HG03060 (cell line): ENCODE data around the gene TMC5.
"Not testable (repeated sequence)": the region's sequence is repeated elsewhere in the genome, so short reads cannot be mapped to it uniquely, and the experiment has no call there.

Experiments used
- ATAC-seq: cut with Tn5 transposase; IDR thresholded peaks from one replicate; pipeline ENCODE4 v1.9.1; 2021; ENCODE audit warnings: low read depth, moderate number of reproducible peaks; ENCODE audit not compliant: unreplicated experiment

The TMC5 gene

GRCh38 chr16:19417640-19418039 is at the start of gene TMC5:
TSS of gene TMC5 (plus strand) at chr16:19417883. CDS start at chr16:19440039, 22,156 bp downstream.
- no peak for ATAC-seq

GRCh38 chr16:19372541-19372940 is 45.1 kb upstream of the TMC5 start:
- ATAC-seq = not testable (repeated sequence)

- ATAC-seq = no peak
Measured at GRCh38 chr16:19374402-19374801, 43.3 kb upstream of the TMC5 start.

GRCh38 chr16:19375561-19376158 is 42.0 kb upstream of the TMC5 start:
- ATAC-seq = no peak

GRCh38 chr16:19377864-19378263 is 39.8 kb upstream of the TMC5 start:
- no peak for ATAC-seq

GRCh38 chr16:19378511-19378910 is 39.2 kb upstream of the TMC5 start:
- no peak for ATAC-seq

- ATAC-seq = no peak
Measured at GRCh38 chr16:19379838-19380237, 37.8 kb upstream of the TMC5 start.

GRCh38 chr16:19380328-19380727 is 37.4 kb upstream of the TMC5 start:
- ATAC-seq = no peak

- ATAC-seq = no peak
Measured at GRCh38 chr16:19382084-19382801, 35.4 kb upstream of the TMC5 start.

GRCh38 chr16:19382887-19383816 is 34.5 kb upstream of the TMC5 start:
- no peak for ATAC-seq

- ATAC-seq = no peak
Measured at GRCh38 chr16:19384656-19385055, 33.0 kb upstream of the TMC5 start.

GRCh38 chr16:19386525-19386924 is 31.2 kb upstream of the TMC5 start:
- ATAC-seq = no peak

- ATAC-seq = no peak
Measured at GRCh38 chr16:19389246-19389645, 28.4 kb upstream of the TMC5 start.

GRCh38 chr16:19391185-19391776 is 26.4 kb upstream of the TMC5 start:
- not testable (repeated sequence) for ATAC-seq

- no peak for ATAC-seq
Measured at GRCh38 chr16:19392352-19392751, 25.3 kb upstream of the TMC5 start.

- ATAC-seq = no peak
Measured at GRCh38 chr16:19393226-19394111, 24.2 kb upstream of the TMC5 start.

GRCh38 chr16:19395646-19396267 is 21.9 kb upstream of the TMC5 start:
- not testable (repeated sequence) for ATAC-seq

GRCh38 chr16:19396555-19397011 is 21.1 kb upstream of the TMC5 start:
- ATAC-seq = no peak

GRCh38 chr16:19397373-19397772 is 20.3 kb upstream of the TMC5 start:
- ATAC-seq = not testable (repeated sequence)
